Measurements from ENCODE around the gene DHX30.
"Not testable (repeated sequence)": the region's sequence is repeated elsewhere in the genome, so short reads cannot be mapped to it uniquely, and the experiment has no call there.

DHX30 gene

DNA sequence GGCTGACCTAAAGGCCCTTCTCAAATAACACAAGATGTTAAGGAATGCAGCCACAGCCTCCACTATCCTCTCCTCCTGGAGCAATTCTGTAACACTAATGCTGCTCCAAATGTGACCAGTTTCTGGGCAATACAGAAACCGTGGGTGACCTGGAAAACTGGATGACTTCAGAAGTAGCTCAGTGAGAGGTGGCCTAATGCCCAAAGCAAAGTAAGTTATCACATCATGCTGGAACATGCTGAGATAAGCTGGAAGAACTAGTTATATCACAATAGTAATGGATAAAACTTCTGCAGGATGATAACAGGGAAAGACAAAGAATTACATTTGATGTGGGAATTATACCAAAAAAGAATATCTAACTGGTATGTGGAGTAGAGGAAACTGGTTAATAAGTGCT lies 72.0 kb downstream of the DHX30 start:
- H3K27ac ChIP-seq, result no peak overlapping the region
- no peak for TF ChIP-seq ZFX (IDR thresholded peaks at IDR 0.05; ENCODE audit: borderline replicate concordance)
- TF ChIP-seq CTCF (IDR thresholded peaks at IDR 0.05), result no peak

GRCh38 chr3:47877290-47877689 lies 74.4 kb downstream of the DHX30 start:
- TF ChIP-seq ZFX (IDR thresholded peaks at IDR 0.05; ENCODE audit: borderline replicate concordance) (no peak), CTCF (IDR thresholded peaks at IDR 0.05) (no peak)
- H3K27ac ChIP-seq, result no peak overlapping the region

- H3K27ac ChIP-seq, result no peak overlapping the region
- no peak for TF ChIP-seq CTCF (IDR thresholded peaks at IDR 0.05)
- TF ChIP-seq ZFX (IDR thresholded peaks at IDR 0.05; ENCODE audit: borderline replicate concordance), result no peak
Measured at GRCh38 chr3:47877719-47878118, 74.8 kb downstream of the DHX30 start.

GRCh38 chr3:47882338-47882737 lies 79.4 kb downstream of the DHX30 start:
- H3K27ac ChIP-seq, result no peak overlapping the region
- TF ChIP-seq CTCF (IDR thresholded peaks at IDR 0.05) (no peak), ZFX (IDR thresholded peaks at IDR 0.05; ENCODE audit: borderline replicate concordance) (no peak)

DNA sequence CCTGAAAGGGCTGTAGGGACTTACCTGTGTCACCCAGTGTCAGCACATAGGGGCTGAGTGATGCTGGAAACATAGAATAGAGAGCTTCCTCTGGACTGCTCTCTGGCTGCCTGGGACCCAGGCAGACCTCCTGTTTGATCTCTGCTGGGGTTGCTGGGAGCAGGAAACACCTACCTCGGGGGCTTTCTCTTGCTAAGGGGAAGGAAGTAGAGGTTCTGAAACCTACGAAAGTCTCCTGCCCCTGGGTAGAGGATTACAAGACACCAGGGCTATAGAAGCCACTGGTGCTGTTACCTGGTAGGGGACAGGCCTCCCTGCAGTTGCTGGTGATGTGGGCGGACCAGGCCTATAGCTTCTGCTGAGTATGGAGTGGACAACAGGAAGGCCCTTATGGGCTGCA lies 81.7 kb downstream of the DHX30 start:
- TF ChIP-seq ZFX (IDR thresholded peaks at IDR 0.05; ENCODE audit: borderline replicate concordance), result no peak
- no peak for TF ChIP-seq CTCF (IDR thresholded peaks at IDR 0.05)
- no peak overlapping the region for H3K27ac ChIP-seq

- no peak overlapping the region for H3K27ac ChIP-seq
- no peak for TF ChIP-seq ZFX (IDR thresholded peaks at IDR 0.05; ENCODE audit: borderline replicate concordance)
- TF ChIP-seq CTCF (IDR thresholded peaks at IDR 0.05), result no peak
Measured at GRCh38 chr3:47885168-47885567, 82.2 kb downstream of the DHX30 start.

GRCh38 chr3:47887991-47888390 lies 85.1 kb downstream of the DHX30 start:
- not testable (repeated sequence) for H3K27ac ChIP-seq

GRCh38 chr3:47888986-47889757 lies 86.2 kb downstream of the DHX30 start:
- no peak overlapping the region for H3K27ac ChIP-seq
- no peak for TF ChIP-seq ZFX (IDR thresholded peaks at IDR 0.05; ENCODE audit: borderline replicate concordance)
- TF ChIP-seq CTCF (IDR thresholded peaks at IDR 0.05), result no peak
